AG09319 (cell line): Measurements from ENCODE around the gene STMN3.
"Not testable (repeated sequence)": the region's sequence is repeated elsewhere in the genome, so short reads cannot be mapped to it uniquely, and the experiment has no call there.

Experiments used
- DNase-seq: peaks from one replicate; pipeline ENCODE4 v3.0.0-alpha.2; 2010; ENCODE audit warnings: low read depth; ENCODE audit errors: extremely low read depth
- TF ChIP-seq, protein P1 (sequence below): IDR thresholded peaks from 2 replicates; pipeline ENCODE4 v1.5.1; 2011; ENCODE audit warnings: low read depth, mild to moderate bottlenecking, inconsistent platforms, low read length, moderate library complexity

Gene STMN3

DNA sequence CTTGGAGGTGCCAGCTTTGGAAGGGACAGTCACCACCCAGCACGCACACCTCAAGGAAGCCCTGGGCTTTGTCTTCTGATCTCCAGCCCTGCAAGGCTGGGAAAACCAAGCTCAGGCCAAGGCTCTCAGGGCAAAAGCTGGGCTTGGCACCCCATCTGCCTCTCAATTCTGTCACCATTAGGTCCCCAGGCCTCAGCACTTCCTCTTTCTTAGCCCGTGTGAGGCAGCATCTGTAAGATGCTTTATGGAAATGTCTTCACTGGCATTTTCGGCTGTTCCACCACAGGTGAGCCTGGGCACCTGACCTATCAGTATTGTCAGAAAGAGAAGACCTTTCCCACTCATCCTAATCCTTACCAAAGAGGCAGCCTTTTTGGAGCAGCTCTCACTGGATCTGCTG lies 50.9 kb downstream of the STMN3 start:
- TF ChIP-seq, protein P1, sequence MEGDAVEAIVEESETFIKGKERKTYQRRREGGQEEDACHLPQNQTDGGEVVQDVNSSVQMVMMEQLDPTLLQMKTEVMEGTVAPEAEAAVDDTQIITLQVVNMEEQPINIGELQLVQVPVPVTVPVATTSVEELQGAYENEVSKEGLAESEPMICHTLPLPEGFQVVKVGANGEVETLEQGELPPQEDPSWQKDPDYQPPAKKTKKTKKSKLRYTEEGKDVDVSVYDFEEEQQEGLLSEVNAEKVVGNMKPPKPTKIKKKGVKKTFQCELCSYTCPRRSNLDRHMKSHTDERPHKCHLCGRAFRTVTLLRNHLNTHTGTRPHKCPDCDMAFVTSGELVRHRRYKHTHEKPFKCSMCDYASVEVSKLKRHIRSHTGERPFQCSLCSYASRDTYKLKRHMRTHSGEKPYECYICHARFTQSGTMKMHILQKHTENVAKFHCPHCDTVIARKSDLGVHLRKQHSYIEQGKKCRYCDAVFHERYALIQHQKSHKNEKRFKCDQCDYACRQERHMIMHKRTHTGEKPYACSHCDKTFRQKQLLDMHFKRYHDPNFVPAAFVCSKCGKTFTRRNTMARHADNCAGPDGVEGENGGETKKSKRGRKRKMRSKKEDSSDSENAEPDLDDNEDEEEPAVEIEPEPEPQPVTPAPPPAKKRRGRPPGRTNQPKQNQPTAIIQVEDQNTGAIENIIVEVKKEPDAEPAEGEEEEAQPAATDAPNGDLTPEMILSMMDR, result no peak
- DNase-seq, result no peak

DNA sequence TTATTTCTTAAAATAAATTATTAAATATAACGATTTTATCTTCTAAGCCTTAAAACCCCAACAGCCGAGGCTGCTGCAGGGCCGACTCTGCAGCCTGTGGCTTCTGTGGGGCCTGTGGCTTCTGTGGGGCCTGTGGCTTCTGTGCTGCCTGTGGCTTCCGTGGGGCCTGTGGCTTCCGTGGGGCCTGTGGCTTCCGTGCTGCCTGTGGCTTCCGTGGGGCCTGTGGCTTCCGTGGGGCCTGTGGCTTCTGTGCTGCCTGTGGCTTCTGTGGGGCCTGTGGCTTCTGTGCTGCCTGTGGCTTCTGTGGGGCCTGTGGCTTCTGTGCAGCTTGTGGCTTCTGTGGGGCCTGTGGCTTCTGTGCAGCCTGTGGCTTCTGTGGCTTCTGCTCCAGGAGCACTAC lies 51.5 kb downstream of the STMN3 start:
- DNase-seq, result not testable (repeated sequence)

DNA sequence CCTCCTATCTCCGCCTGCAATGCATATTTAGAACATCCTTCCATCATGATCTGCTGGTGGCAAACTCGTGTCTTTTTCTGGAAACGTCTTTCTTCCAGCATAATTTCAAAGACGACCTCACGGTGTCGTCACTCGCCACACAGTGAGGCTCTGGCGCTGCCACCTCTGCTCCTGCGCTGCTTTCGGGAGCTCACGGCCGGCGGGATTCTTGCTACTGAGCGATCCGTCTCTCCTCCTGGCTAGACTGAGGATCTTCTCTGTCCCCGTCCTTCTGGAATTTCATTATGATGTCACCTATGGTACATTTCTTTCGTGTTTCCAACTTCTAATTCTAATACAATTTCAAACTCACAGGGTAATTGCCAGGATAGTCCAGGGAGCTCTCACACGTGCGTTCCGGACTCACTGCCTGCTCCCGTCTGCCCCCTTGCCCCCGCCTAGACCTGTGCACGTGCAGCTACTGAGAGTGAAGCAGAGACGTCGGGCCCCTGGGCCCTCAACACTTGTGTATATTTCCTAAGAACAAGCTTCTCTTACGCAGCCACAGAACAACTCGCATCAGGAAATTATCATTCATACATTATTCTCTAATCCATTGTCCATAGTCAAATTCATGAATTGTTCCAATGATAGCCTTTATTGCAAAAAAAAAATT lies 53.7 kb downstream of the STMN3 start:
- TF ChIP-seq, protein P1, result no peak

DNA sequence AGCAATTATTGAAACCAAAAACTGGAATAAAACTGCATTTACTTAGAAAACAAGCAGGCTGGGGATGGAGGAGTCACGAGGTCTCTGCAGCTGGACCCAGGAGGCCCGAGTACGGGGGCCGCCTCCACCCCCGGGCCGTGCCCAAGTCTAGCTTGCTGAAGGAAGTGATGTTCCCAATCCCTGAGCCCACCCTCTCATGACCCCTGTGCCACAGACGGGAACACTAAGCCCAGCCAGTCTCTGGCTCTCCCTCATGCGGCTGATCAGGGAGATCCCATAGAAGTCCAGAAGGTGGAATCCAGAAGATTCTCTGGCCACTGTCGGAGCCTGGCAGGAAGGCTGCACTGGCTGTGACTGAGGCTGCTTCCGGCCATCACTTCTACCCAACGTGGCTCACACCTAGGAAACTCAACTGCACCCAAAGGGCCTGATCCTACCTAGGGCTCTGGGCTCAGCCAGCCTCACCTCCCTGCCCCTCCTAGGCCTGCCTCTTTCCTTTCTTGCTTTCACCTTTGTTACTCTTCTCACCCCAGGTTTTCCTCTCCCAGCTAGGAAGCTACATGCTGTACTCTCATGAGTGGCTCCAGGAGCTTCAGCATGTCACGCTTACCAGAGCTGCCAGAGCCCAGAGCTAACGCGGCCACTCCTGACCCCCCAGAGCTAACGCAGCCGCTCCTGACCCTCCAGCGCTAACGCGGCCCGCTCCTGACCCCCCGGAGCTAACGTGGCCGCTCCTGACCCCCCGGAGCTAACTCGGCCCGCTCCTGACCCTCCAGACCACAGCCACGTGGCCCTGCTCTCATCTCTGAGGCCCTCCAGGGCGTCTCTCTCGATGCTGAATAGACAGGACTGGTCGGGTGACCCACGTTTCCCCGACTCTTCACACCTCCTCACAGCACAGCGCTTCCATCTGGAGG lies 54.5 kb downstream of the STMN3 start:
- TF ChIP-seq, protein P1, result no peak
- DNase-seq, result no peak

More for the DNA sequence above, 53.7 kb downstream of the STMN3 start:
- no peak for DNase-seq

DNA sequence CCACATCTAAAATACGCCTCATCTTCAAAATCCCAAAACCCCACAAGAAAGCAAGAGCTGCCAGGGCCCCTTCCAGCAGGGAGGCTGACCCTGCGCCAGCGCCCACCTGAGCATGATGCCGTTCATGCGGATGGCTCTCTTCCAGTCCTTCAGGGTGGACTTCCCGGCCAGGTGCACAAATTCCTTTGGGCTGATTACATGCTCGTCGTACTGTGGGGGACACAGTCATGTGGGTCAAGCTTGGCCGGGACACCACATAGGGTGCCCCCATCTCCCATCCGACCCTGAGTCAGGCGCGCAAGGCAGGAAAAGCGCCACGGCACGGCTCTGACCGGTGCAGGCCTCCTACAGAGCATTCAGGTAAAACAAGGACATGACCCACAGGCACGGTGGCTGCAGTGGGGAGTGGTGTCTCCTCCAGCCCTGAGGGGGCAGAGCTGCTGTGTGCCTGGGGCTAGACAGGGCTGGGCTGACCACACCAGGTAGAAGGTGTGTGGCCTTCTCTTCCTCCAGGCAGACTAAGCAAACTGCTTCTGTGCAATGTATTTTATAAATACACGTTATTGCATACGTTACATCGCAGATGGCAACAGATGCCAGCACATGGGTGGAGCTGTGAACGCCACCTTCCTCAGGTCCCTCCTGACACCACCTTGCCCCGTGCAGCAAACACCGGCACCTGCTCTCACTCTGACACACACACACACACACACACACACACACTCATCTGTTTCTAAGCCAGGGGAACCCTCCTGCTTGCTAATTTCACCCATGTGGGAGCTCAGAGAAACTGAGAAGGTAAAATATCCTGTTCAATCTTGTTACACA lies 55.4 kb downstream of the STMN3 start:
- TF ChIP-seq, protein P1, result no peak
- no peak for DNase-seq

DNA sequence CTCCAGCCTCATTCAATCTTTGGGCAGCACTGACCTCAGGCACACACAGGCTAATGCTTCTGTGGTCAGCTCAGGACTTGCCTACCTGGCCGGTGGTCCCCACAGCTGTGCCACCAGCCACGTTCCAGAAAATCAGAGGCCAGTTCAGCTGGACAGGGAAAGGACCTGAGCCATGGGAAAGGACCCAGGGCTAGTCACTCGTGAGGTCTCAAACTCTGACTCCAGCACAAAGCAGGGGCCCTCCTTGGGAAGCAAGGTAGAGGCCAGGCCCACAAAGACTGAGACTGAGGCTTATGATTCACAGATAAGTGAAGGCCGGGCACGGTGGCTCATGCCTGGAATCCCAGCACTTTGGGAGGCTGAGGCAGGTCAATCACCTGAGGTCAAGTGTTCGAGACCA lies 56.8 kb downstream of the STMN3 start:
- no peak for DNase-seq
- TF ChIP-seq, protein P1, result no peak

DNA sequence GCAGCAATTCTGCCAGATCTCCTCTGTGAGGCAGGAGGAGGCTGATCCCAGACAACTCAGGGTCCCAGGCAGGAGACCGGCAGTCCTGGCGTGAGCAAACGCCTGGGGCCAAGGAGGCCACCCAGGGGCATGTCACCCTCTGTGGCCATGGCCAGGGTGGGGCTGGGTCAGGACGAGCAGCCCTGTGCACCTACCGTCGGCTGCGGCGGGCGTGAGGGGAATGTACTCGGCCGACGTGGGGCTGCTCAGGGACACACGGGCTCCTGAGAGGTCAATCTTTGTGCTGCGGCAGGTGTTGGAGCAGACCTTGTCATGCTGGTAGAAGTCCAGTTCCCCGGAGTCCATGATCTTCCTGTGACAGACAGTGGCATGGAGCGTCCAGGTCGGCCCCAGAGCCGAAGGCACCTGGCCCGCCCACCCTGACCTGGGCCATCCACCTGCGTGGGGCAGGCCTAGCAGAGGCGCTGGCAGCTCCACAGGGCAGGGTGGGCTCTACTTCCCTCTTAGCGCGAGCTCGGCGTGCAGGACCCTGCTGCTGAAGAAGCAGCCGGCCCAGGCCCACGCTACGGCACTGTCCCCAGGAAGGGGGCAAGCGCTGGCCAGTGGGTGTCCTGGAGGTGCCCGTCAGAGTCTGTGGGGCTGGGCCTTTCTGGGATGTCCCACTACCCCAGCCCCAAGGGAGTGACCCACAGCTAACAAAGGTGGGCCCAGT lies 57.7 kb downstream of the STMN3 start:
- TF ChIP-seq, protein P1, result no peak
- DNase-seq, result no peak
